ENCODE results near the gene COMMD10. TPM values are rescaled to one million over a fixed set of nuclear protein-coding genes. Genes with fewer than 3 reads are reported as not detected.

Gene COMMD10
- total and polyA plus RNA-seq, 2 experiments from 2014 or later = 26.0 to 38.9 TPM

DNA sequence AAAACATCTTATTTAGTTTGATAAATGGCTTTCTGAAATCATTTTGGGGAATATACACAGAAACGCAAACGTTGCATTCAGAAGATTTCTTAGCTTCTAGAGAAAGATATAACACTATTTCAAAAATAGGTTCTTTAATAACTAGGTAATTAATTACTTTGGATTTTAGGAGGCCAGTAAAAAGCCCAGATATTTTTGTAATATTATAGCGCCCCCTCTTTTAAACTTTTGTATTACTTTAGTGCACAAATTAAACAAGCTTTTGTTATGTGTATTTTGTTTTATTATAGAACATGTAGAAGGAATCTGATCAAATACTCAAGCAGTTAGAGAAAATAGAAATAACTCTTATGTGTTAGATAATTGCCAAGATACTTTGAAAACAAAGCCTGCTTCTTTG is 57.7 kb downstream of the COMMD10 start:
- in situ Hi-C loops (cut with MboI) = no loop called here

DNA sequence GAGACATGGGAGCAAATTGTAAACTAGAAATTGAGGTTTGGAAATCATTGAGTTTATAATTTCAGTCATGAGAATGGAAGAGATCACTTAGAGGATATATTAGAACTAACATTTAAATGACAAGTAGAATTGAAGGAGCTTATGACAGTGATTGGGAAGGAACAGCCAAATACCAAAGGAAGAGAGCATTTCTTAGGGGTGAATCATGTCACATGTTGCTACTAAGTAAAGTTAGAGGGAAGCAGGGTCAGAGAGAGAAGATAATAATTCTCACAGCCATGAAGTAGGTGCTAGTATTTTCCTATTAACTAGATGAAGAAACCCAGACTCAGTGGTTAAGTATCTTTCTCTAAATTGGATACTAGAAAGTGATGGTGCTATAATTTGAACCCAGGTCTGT is 59.3 kb downstream of the COMMD10 start:
- peak; percentile 19 for DNase-seq
- Histone ChIP-seq H3K27me3 (replicated peaks; ENCODE audit: insufficient read depth) (no peaks in the 10 kb centered on the region), H3K9me3 (ENCODE audit: low read depth) (no peaks in the 10 kb centered on the region), H3K79me2 (ENCODE audit: insufficient read depth) (no peaks in the 10 kb centered on the region), H3K4me3 (no peak overlapping the region), H3K4me1 (ENCODE audit: insufficient read depth) (peaks cover 6% of the 10 kb centered on the region; the same call in 1 of the 2 replicates), H3K9me2 (ENCODE audit: insufficient read depth) (no peaks in the 10 kb centered on the region), H2AFZ (no peak overlapping the region), H3K9ac (no peak overlapping the region), H3K27ac (no peak overlapping the region), H3K4me2 (ENCODE audit: unreplicated experiment) (no peak overlapping the region), H4K20me1 (ENCODE audit: insufficient read depth) (no peaks in the 10 kb centered on the region), H3F3A (ENCODE audit: insufficient read depth) (no peaks in the 10 kb centered on the region), H3K36me3 (ENCODE audit: low read depth) (no peaks in the 10 kb centered on the region)
- in situ Hi-C loops (cut with MboI) = no loop called here
- TF ChIP-seq EZH2 (IDR thresholded peaks at IDR 0.05; ENCODE audit: insufficient read depth, poor library complexity, severe bottlenecking) (no peak), EZH2phosphoT487 (IDR thresholded peaks at IDR 0.05; ENCODE audit: insufficient read depth, low read depth) (no peak)

More for the DNA sequence above, 57.7 kb downstream of the COMMD10 start:
- H4K20me1 ChIP-seq (ENCODE audit: insufficient read depth) = no peaks in the 10 kb centered on the region
- no peak for TF ChIP-seq EZH2phosphoT487 (IDR thresholded peaks at IDR 0.05; ENCODE audit: insufficient read depth, low read depth)
- no peak for TF ChIP-seq EZH2 (IDR thresholded peaks at IDR 0.05; ENCODE audit: insufficient read depth, poor library complexity, severe bottlenecking)
- H3K4me1 ChIP-seq (ENCODE audit: insufficient read depth) = peaks cover 6% of the 10 kb centered on the region; the same call in 1 of the 2 replicates
- no peak for DNase-seq
- H3K27ac ChIP-seq = no peak overlapping the region
- H2AFZ ChIP-seq = no peak overlapping the region
- H3K4me3 ChIP-seq = no peak overlapping the region
- no peaks in the 10 kb centered on the region for H3F3A ChIP-seq (ENCODE audit: insufficient read depth)
- WGBS, 2 experiments (ENCODE audit: low coverage in 1 of 2, low lambda C conversion rate in 2 of 2, missing lambda C conversion rate in 2 of 2) = 96 to 99% methylated on average over 3 of the region's 3 CpGs
- H3K79me2 ChIP-seq (ENCODE audit: insufficient read depth) = no peaks in the 10 kb centered on the region
- no peak overlapping the region for H3K4me2 ChIP-seq (ENCODE audit: unreplicated experiment)
- H3K9me3 ChIP-seq (ENCODE audit: low read depth) = no peaks in the 10 kb centered on the region
- no peaks in the 10 kb centered on the region for H3K36me3 ChIP-seq (ENCODE audit: low read depth)
- H3K9me2 ChIP-seq (ENCODE audit: insufficient read depth) = no peaks in the 10 kb centered on the region
- no peak overlapping the region for H3K9ac ChIP-seq
- H3K27me3 ChIP-seq (replicated peaks; ENCODE audit: insufficient read depth) = no peaks in the 10 kb centered on the region

DNA sequence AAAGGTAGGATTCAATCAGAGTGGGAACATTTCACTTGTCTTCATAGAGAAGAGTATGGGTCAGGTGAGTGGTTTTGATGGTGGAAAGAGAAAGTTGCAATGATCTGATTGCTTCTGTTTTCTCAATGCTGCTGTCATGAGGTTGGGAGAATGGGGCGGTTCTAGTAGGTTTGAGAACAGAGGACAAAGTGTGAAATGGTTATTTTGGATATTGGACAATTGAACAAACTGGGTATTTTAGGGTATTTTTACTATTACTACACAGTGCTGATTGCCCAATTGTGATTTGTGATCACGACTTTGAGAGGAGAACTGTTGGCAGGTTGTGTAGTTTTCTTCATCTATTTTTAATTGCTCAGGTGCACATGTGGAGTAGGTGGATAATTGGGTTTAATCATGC is 60.2 kb downstream of the COMMD10 start:
- H3K4me1 ChIP-seq (ENCODE audit: insufficient read depth) = peaks cover 6% of the 10 kb centered on the region; the same call in 1 of the 2 replicates
- H3K27ac ChIP-seq = no peak overlapping the region
- DNase-seq = no peak
- H3K4me2 ChIP-seq (ENCODE audit: unreplicated experiment) = no peak overlapping the region
- no peak for TF ChIP-seq EZH2 (IDR thresholded peaks at IDR 0.05; ENCODE audit: insufficient read depth, poor library complexity, severe bottlenecking)
- no peak for TF ChIP-seq EZH2phosphoT487 (IDR thresholded peaks at IDR 0.05; ENCODE audit: insufficient read depth, low read depth)
- H3K9me2 ChIP-seq (ENCODE audit: insufficient read depth) = no peaks in the 10 kb centered on the region
- whole genome bisulfite sequencing, 2 experiments (ENCODE audit: low coverage in 1 of 2, low lambda C conversion rate in 2 of 2, missing lambda C conversion rate in 2 of 2) = 91 to 93% methylated on average over 2 of the region's 2 CpGs
- in situ Hi-C loops (cut with MboI) = no loop called here
- H3K9me3 ChIP-seq (ENCODE audit: low read depth) = no peaks in the 10 kb centered on the region
- H3K4me3 ChIP-seq = no peak overlapping the region
- H3K36me3 ChIP-seq (ENCODE audit: low read depth) = no peaks in the 10 kb centered on the region
- no peak overlapping the region for H2AFZ ChIP-seq
- H4K20me1 ChIP-seq (ENCODE audit: insufficient read depth) = no peaks in the 10 kb centered on the region
- no peaks in the 10 kb centered on the region for H3K79me2 ChIP-seq (ENCODE audit: insufficient read depth)
- H3F3A ChIP-seq (ENCODE audit: insufficient read depth) = no peaks in the 10 kb centered on the region
- H3K27me3 ChIP-seq (replicated peaks; ENCODE audit: insufficient read depth) = no peaks in the 10 kb centered on the region
- no peak overlapping the region for H3K9ac ChIP-seq

DNA sequence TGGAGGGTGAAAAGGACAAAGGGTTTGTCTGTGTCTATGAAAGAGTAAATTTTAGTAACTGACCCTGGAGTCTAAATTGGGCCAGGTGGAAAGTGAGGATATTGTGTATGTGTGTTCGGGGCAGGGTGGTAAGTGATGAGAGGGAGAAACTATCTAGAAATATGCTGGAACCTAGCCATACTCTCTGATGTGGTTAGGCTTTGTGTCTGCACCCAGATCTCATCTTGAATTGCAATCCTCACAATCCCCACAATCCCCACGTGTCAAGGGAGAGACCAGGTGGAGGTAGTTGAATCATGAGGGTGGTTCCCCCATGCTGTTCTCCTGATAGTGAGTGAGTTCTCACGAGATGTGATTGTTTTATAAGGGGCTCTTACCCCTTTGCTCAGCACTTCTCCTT is 60.6 kb downstream of the COMMD10 start:
- Histone ChIP-seq H3K79me2 (ENCODE audit: insufficient read depth) (no peaks in the 10 kb centered on the region), H4K20me1 (ENCODE audit: insufficient read depth) (no peaks in the 10 kb centered on the region), H3K4me3 (no peak overlapping the region), H3F3A (ENCODE audit: insufficient read depth) (no peaks in the 10 kb centered on the region), H3K9me2 (ENCODE audit: insufficient read depth) (no peaks in the 10 kb centered on the region), H3K27me3 (replicated peaks; ENCODE audit: insufficient read depth) (no peaks in the 10 kb centered on the region), H3K9me3 (ENCODE audit: low read depth) (no peaks in the 10 kb centered on the region), H3K36me3 (ENCODE audit: low read depth) (no peaks in the 10 kb centered on the region), H3K4me1 (ENCODE audit: insufficient read depth) (peaks cover 6% of the 10 kb centered on the region; the same call in 1 of the 2 replicates), H3K4me2 (ENCODE audit: unreplicated experiment) (no peak overlapping the region), H3K9ac (no peak overlapping the region), H2AFZ (no peak overlapping the region), H3K27ac (no peak overlapping the region)
- TF ChIP-seq EZH2phosphoT487 (IDR thresholded peaks at IDR 0.05; ENCODE audit: insufficient read depth, low read depth) = no peak
- TF ChIP-seq EZH2 (IDR thresholded peaks at IDR 0.05; ENCODE audit: insufficient read depth, poor library complexity, severe bottlenecking) = no peak
- WGBS, 2 experiments (ENCODE audit: low coverage in 1 of 2, low lambda C conversion rate in 2 of 2, missing lambda C conversion rate in 2 of 2) = 86 to 93% methylated on average over 3 of the region's 3 CpGs
- in situ Hi-C loops (cut with MboI) = no loop called here
- no peak for DNase-seq

DNA sequence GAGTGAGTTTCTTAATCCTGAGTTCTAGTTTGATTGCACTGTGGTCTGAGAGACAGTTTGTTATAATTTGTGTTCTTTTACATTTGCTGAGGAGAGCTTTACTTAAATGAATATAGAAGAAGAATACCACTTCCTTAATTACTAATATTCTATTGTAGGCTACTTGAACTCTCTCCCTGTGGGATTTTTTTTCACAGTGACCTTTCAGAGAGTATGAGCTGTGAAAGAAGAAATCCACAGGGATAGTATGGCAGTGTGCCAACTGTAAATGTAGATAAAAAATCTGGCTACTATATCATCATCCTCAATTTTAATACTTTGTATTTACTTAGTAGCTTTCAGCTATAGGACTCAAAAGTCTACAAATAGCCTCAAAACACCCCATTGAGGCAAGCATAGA is 67.3 kb downstream of the COMMD10 start:
- Histone ChIP-seq H3K79me2 (ENCODE audit: insufficient read depth) (no peaks in the 10 kb centered on the region), H3K27ac (no peak overlapping the region), H3K36me3 (ENCODE audit: low read depth) (no peaks in the 10 kb centered on the region), H3F3A (ENCODE audit: insufficient read depth) (no peaks in the 10 kb centered on the region), H3K27me3 (replicated peaks; ENCODE audit: insufficient read depth) (no peaks in the 10 kb centered on the region), H2AFZ (no peak overlapping the region), H3K9ac (no peak overlapping the region), H3K4me1 (ENCODE audit: insufficient read depth) (no peaks in the 10 kb centered on the region), H3K9me2 (ENCODE audit: insufficient read depth) (no peaks in the 10 kb centered on the region), H4K20me1 (ENCODE audit: insufficient read depth) (no peaks in the 10 kb centered on the region), H3K4me2 (ENCODE audit: unreplicated experiment) (no peak overlapping the region), H3K4me3 (no peak overlapping the region), H3K9me3 (ENCODE audit: low read depth) (no peaks in the 10 kb centered on the region)
- DNase-seq = no peak
- TF ChIP-seq EZH2phosphoT487 (IDR thresholded peaks at IDR 0.05; ENCODE audit: insufficient read depth, low read depth) (no peak), EZH2 (IDR thresholded peaks at IDR 0.05; ENCODE audit: insufficient read depth, poor library complexity, severe bottlenecking) (no peak)
- in situ Hi-C loops (cut with MboI) = no loop called here

All from GM23248 (cell line).